GM23338 (cell line): ENCODE data around the gene CNBD2.

Experiments used
- CREB1 ChIP-seq: fragments of 250-450 bp; sonication (Bioruptor Pico); IDR thresholded peaks from 2 replicates; pipeline ENCODE4 v1.5.0; 2020; ENCODE audit warnings: low read depth, mild to moderate bottlenecking, moderate library complexity
- CTCF ChIP-seq, 2 experiments: fragments of 200-600 bp in 1 of 2; sonication (generic) in 1 of 2; conservative IDR thresholded peaks; 2 replicates each; pipeline versions ENCODE4 v1.5.1 to v1.6.1; 2016 to 2017; ENCODE audit warnings: antibody characterized with exemption in 2 of 2, low read depth in 2 of 2, mild to moderate bottlenecking in 2 of 2, moderate library complexity in 1 of 2
- EZH2 ChIP-seq: fragments of 200-600 bp; sonication (generic); IDR thresholded peaks from one replicate; pipeline ENCODE4 v1.8.0; 2017; ENCODE audit warnings: antibody characterized with exemption, mild to moderate bottlenecking, low read depth; ENCODE audit not compliant: unreplicated experiment
- POLR2AphosphoS5 ChIP-seq: IDR thresholded peaks from 2 replicates; pipeline ENCODE4 v1.6.1; 2016; ENCODE audit warnings: antibody characterized with exemption, low read depth
- REST ChIP-seq: IDR thresholded peaks from one replicate; pipeline ENCODE4 v1.6.1; 2018; ENCODE audit warnings: antibody characterized with exemption; ENCODE audit not compliant: unreplicated experiment

GRCh38 chr20:35975576-35976373 is 7.4 kb downstream of the CNBD2 start:
- TF ChIP-seq CTCF (conservative IDR thresholded peaks at IDR 0.05; ENCODE audit: low read depth in 2 of 2) = no peak
- no peak for TF ChIP-seq REST
- TF ChIP-seq CREB1 (CRISPR knock-in tag) = no peak
- no peak for TF ChIP-seq EZH2
- no peak for TF ChIP-seq POLR2AphosphoS5
